ENCODE measurements around the gene ASB4.

- no peak for TF ChIP-seq POLR2A (IDR thresholded peaks at IDR 0.05)
- TF ChIP-seq, protein P1, sequence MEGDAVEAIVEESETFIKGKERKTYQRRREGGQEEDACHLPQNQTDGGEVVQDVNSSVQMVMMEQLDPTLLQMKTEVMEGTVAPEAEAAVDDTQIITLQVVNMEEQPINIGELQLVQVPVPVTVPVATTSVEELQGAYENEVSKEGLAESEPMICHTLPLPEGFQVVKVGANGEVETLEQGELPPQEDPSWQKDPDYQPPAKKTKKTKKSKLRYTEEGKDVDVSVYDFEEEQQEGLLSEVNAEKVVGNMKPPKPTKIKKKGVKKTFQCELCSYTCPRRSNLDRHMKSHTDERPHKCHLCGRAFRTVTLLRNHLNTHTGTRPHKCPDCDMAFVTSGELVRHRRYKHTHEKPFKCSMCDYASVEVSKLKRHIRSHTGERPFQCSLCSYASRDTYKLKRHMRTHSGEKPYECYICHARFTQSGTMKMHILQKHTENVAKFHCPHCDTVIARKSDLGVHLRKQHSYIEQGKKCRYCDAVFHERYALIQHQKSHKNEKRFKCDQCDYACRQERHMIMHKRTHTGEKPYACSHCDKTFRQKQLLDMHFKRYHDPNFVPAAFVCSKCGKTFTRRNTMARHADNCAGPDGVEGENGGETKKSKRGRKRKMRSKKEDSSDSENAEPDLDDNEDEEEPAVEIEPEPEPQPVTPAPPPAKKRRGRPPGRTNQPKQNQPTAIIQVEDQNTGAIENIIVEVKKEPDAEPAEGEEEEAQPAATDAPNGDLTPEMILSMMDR (IDR thresholded peaks at IDR 0.05) = no peak
These were observed 60.9 kb downstream of the ASB4 start for GRCh38 chr7:95546647-95547046.
